Left ventricle myocardium superior (tissue), 1 donor: ENCODE data around the gene TRIM63. TPM values are rescaled to one million over a fixed set of nuclear protein-coding genes. Genes with fewer than 3 reads are reported as not detected.
"Not testable (repeated sequence)": the region's sequence is repeated elsewhere in the genome, so short reads cannot be mapped to it uniquely, and the experiment has no call there.

Experiments used
- ATAC-seq: fragments of 200-7000 bp; cut with Tn5 transposase; one replicate; pipeline ENCODE4 v1.9.1; 2020; ENCODE audit warnings: mild to moderate bottlenecking, moderate library complexity
- DNase-seq: peaks from one replicate; pipeline ENCODE4 v3.0.0-alpha.2; 2020
- intact Hi-C: fragments of 100-400 bp; cut with micrococcal nuclease; formaldehyde crosslinking; loops from one replicate; pipeline ENCODE4 v1.11.0; 2022
- long read RNA-seq: library from polyadenylated mRNA; unstranded; transcript quantifications from one replicate; pipeline ENCODE4 v2.0.0, GENCODE V29; 2021
- total RNA-seq: library from RNA; stranded (reverse); fragmentation: NEBNext Ultra II Directional; extraction: Animal tissue kit (Norgen Biotek cat#: 25700); gene quantifications from one replicate; pipeline ENCODE4 v1.2.1, GENCODE V29; 2021
- donor health status: DM: no; HTN: yes; CAD: no; lungs with severe emphysema.

Gene TRIM63
- total RNA-seq, result 207 TPM
- long read RNA-seq, transcript TRIM63-201 (9 exons, 1,770 nt), result major isoform, 38 of 84 reads
- long read RNA-seq, partial matches to known transcripts, result 14 of 84 reads
- long read RNA-seq, other reads (novel, unspliced or antisense), result 32 of 84 reads

DNA sequence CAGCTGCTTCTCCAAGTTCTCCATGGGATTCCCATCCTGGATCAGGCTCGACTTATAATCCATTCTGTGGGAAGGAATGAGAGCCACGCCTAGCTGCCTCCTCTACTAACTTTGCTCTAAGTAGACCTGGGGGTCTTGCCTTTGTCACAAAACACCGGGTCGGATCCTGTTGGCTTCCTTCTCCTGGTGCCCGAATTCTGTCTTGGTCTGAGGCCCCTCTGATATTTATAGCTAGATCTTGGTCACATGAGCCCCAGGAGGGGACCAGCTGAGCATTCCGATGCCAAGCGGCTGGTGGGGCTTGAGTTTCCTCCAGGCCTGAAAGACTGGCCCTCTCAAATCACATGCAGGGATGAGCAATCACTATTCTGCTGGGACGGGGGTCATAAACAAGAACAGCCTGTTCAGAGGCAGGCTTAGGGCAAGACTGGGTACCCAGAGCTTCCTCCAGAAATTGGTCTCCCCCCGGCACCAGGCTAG lies at the start of gene TRIM63:
Gene TRIM63, minus strand, starts transcription at position 199 of the 480 bp plus-strand sequence. Its CDS starts 136 bp downstream, at position 63.
- peak; percentile 78 for DNase-seq
- intact Hi-C loops, result no loop called here
- peak; percentile 76 for ATAC-seq

- no peak for DNase-seq
- intact Hi-C loops, result no loop called here
- peak; percentile 5 for ATAC-seq
Measured at GRCh38 chr1:26114165-26114927, 46.9 kb upstream of the TRIM63 start.

- peak; percentile 8 for ATAC-seq
Measured at GRCh38 chr1:26112407-26112775, 45.0 kb upstream of the TRIM63 start.

GRCh38 chr1:26111530-26112406 lies 44.3 kb upstream of the TRIM63 start, which contains the start of gene PDIK1L:
PDIK1L (plus strand) TSS chr1:26111824; CDS start chr1:26114309, 2,485 bp downstream.
- intact Hi-C loops, result no loop called here
- DNase-seq, result peak; percentile 98
- peak; percentile 91 for ATAC-seq

More at GRCh38 chr1:26112407-26112775, 45.0 kb upstream of the TRIM63 start:
- intact Hi-C loops, result no loop called here
- no peak for DNase-seq

GRCh38 chr1:26110731-26111529 lies 43.5 kb upstream of the TRIM63 start:
- intact Hi-C loops, result no loop called here
- ATAC-seq (peak; percentile 66), DNase-seq (peak; percentile 88)

DNA sequence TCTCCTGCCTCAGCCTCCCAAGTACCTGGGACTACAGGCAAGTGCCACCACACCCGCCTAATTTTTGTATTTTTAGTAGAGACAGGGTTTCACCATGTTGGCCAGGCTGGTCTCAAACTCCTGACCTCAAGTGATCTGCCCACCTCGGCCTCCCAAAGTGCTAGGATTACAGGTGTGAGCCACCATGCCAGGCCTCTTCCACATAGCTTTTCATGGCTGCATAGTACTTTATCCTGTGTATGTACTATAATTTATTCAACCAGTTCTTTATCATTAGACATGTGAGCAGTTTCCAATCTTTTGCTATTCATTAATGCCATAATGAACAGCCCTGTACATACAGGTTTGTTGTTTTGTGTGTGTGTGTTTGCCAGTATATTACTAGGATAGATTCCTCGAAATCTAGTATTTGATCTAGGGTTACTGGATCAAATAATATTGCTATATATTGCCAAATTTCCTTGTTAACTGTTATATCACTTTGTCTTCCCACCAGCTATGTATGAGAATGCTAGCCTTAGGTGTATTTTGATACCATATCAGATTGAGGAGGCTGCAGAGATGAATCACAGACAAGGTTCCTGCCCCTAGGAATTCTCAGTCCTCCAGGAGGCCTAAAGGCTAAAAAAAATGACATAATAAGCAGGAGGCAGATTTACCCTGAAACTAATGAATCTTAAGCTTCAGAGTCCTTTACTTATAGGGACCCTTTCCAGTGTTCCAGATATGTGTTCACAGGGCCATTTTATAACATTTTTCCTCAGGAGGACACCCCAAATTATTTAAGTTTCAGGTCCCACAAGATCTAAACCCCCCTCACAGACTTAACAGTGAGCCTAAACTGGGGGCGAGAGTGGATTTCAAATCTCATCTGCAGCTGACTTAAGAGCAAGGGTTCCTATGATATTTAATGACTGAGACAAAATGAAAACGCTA lies 42.1 kb upstream of the TRIM63 start:
- intact Hi-C loops, result loop anchor here (10.0 kb wide), 1 partner anchor 55 kb away; the partner anchor contains the start of genes C1orf232 and ZNF593
- DNase-seq, result no peak
- no peak for ATAC-seq

- intact Hi-C loops, result loop anchor here (10.0 kb wide), 1 partner anchor 60 kb away; the partner anchor contains the start of genes C1orf232 and ZNF593
- DNase-seq, ATAC-seq: not testable (repeated sequence)
Measured at GRCh38 chr1:26105226-26105548, 37.8 kb upstream of the TRIM63 start.

GRCh38 chr1:26102526-26102925 lies 35.1 kb upstream of the TRIM63 start:
- DNase-seq (no peak), ATAC-seq (no peak)
- intact Hi-C loops, result loop anchor here (10.0 kb wide), 1 partner anchor 62 kb away; the partner anchor contains the start of genes C1orf232 and ZNF593

- DNase-seq, result no peak
- intact Hi-C loops, result loop anchor here (10.0 kb wide), 1 partner anchor 63 kb away; the partner anchor contains the start of genes C1orf232 and ZNF593
- no peak for ATAC-seq
Measured at GRCh38 chr1:26102119-26102518, 34.7 kb upstream of the TRIM63 start.

GRCh38 chr1:26100204-26100603 lies 32.8 kb upstream of the TRIM63 start:
- intact Hi-C loops, result loop anchor here (10.0 kb wide), 1 partner anchor 65 kb away; the partner anchor contains the start of genes C1orf232 and ZNF593
- ATAC-seq, result peak; percentile 10
- not testable (repeated sequence) for DNase-seq

GRCh38 chr1:26099780-26100179 lies 32.4 kb upstream of the TRIM63 start:
- no peak for ATAC-seq
- intact Hi-C loops, result loop anchor here (10.0 kb wide), 1 partner anchor 65 kb away; the partner anchor contains the start of genes C1orf232 and ZNF593
- DNase-seq, result no peak

- ATAC-seq, result no peak
- intact Hi-C loops, result no loop called here
- DNase-seq, result no peak
Measured at GRCh38 chr1:26098602-26099001, 31.2 kb upstream of the TRIM63 start.

DNA sequence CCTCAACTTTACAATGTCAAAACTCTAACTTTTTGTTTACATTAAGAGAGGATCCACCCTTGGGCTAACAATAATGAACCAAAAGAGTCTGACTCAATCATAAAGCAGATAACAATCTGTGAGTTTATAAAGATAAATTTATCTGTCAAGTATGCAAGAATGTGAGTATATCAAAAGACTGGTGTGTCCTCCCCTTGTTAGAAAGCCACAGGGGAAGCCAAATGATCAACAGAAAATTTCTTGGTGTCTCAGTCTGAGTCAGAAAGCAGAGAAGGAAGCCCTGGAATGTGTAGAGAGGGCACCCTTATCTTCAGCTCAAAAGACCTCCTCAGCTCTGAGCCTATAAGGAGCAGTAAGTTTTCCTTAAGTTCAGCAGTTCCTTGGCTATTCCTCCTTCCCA lies 30.3 kb upstream of the TRIM63 start:
- DNase-seq (no peak), ATAC-seq (no peak)
- intact Hi-C loops, result no loop called here

- DNase-seq (no peak), ATAC-seq (no peak)
- intact Hi-C loops, result no loop called here
Measured at GRCh38 chr1:26096471-26096870, 29.0 kb upstream of the TRIM63 start.

DNA sequence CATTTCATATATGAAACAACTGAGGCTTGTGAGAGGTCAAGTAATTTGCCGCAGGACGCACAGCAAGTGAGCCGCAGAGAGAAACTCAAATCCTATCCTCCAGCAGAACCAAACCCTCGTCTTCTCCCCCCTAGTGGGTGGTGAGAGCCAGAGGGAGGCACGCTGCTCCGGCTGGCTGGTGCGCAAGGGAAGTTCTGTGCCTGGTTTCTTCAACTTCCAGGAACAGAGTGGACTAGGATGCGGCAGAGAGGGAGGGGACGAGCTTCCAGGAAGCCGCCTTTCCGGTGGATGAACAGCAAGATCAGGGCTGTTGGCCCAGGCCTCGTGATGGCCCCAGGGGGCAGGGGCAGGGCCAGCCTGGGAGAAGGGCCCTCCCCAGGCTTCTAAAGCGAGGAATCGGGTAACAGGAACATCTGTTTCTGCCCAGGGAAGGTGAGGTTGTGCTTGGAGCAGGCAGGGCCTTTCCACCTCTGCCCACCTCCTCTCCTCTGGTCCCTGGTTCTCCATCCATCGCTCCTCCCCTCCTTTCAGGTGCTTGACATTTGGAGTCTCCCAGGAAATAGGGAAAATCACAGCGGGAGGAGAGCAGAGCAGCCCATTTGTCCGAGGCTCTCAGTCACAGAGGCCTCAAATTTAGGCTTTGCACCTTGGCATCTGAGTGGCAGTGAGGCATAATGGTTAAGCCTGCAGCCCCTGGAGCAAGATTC lies 27.4 kb upstream of the TRIM63 start:
- intact Hi-C loops, result no loop called here
- DNase-seq (peak; percentile 71), ATAC-seq (peak; percentile 75)

- intact Hi-C loops, result no loop called here
- ATAC-seq (peak; percentile 94), DNase-seq (peak; percentile 79)
Measured at GRCh38 chr1:26094076-26094669, 26.7 kb upstream of the TRIM63 start.
